Amniotic epithelial cell (primary cell): Measurements from ENCODE around the gene CUEDC1.
A peak's percentile ranks its signal among the peaks of the same experiment; 100 is the strongest.

Experiments used
- DNase-seq: peaks from one replicate; pipeline ENCODE4 v3.0.0-alpha.2; 2010; ENCODE audit warnings: low read depth

Gene CUEDC1, protein sequence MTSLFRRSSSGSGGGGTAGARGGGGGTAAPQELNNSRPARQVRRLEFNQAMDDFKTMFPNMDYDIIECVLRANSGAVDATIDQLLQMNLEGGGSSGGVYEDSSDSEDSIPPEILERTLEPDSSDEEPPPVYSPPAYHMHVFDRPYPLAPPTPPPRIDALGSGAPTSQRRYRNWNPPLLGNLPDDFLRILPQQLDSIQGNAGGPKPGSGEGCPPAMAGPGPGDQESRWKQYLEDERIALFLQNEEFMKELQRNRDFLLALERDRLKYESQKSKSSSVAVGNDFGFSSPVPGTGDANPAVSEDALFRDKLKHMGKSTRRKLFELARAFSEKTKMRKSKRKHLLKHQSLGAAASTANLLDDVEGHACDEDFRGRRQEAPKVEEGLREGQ

DNA sequence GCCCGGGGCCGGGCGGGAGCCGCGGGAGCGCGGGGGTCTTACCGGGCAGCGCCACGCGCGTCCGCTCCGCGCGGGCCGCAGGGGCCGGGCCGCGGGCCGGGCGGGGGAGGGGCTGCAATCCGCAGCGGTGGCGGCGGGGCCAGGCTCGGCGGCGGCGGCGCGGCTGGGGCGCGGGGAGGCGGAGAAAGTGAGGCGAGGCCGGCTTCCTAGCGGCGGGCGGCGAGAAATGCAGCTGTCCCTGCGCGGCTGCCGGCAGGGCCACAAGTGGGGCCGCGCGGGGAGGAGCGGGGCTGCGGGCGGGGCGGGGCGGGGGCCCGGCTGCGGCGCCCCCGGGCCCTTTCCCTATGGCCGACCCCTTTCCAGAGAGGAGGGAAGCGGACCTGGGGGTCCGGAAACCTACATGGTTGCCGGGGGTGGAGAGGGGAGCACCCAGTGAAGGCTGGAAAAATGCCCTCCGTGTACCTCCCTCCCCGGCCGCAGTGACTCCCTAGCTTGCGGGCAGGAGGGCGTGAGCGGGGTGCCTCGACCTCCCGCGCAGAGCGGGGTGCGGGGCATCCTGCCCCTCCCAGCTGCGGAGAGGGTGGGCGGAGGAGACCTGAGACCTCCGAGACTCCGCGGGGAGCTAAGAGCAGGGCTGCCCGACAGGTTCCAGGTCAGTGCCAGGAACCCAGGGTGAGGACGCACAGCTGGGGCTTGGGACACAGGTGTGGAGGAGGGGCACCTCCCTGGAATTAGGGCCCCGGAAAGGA lies at the start of gene CUEDC1:
Gene CUEDC1, minus strand, starts transcription at position 230 of the 749 bp plus-strand sequence. CDS start 69,848 bp downstream, outside the sequence.
- no peak for DNase-seq

DNA sequence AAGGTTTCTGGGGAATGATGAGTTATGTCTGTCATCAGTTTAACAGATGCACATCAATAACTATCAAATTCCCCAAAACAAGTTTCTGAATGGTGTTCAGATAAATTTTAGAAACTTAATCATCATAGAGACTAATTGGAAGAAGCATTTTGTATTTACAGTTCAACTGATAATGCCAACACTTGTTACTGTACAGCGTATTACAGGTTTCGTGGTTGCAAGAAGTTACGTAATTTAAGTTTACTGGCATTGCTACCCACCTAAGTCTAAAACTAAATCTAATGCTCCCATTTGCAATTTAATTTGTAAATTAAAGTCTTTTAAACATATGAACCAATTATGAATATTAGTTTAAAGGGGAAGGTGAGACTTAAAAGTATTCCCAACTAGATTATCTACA lies 48.8 kb upstream of the CUEDC1 start:
- DNase-seq = no peak

DNA sequence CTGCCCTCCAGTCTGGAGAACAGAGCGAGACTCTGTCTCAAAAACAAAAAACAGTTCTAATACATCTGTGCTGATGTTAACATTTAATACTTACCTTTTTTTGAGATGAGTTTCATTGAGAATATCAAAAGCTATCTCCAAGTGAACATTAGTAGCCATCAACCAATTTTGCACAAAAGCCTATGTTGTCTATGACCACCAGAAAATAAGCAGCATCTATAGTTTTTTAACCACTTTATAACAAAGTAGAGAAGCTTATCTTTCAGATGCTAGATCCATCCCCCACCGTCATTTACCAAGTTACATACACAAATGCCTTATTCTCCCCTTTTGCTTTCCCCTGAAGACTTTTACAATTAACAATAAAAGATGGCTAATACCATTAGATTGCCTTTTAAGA lies 47.8 kb upstream of the CUEDC1 start:
- no peak for DNase-seq

DNA sequence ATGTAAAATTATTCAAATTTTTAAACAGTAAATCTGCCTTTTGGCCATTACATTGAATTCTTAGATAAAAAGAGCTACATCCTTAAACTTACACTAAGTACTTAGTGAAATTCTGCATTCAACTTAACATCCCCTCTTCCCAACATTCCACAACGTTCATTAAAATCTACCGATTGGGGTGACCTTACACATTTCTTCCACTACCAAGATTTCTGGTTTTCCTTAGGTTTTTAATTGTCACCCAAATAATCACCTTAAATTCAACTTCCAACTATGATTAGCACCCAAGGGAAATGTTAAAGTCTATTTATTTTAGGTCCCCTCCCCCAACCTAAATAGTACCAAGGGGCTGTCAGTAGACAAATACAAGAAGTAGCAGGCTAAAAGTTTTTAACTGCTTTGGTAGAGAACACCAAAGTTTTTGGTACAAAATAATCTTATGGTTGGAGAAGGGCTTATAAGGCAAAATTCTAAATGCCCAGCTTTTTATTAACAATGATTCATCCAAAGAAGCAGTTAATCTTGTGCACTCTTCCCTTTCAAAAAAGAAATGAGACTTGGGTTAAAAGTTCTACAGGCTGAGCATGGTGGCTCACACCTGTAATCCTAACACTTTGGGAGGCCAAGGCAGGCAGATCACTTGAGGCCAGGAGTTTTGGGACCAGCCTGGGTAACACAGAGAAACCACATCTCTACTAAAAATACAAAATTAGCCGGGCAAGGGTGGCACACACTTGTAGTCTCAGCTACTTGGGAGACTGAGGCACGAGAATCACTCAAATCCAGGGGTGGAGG lies 47.1 kb upstream of the CUEDC1 start:
- no peak for DNase-seq

DNA sequence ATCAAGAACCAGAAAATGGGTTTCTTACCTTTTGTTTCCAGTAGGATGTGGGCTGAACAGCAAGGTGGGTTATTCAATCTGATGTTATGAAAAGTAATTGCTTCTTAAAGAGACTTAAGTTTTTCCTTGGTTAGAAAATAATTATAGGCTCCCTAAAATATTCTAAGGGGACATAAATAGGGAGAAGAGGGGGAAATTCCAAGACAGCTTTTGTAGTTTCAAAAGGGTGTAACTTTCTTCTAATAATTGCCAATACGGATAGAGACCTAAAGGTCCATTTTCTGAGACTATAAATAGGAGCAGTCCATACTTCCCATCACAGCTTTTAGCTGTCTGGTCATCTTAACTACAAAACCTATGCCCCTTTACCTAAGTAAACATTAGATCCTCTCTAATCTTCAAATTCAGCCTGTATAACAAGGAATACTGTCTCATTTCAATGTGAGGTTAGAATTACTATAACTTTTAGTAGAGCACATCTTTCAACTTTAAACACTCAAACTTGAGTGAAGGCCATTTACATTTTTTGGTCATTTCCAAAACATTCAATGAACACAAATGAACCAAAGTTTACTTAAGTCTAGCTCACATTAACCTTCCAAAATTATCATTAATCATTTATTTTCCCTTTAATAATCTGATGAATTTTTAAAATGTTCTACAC lies 46.4 kb upstream of the CUEDC1 start:
- DNase-seq = no peak

DNA sequence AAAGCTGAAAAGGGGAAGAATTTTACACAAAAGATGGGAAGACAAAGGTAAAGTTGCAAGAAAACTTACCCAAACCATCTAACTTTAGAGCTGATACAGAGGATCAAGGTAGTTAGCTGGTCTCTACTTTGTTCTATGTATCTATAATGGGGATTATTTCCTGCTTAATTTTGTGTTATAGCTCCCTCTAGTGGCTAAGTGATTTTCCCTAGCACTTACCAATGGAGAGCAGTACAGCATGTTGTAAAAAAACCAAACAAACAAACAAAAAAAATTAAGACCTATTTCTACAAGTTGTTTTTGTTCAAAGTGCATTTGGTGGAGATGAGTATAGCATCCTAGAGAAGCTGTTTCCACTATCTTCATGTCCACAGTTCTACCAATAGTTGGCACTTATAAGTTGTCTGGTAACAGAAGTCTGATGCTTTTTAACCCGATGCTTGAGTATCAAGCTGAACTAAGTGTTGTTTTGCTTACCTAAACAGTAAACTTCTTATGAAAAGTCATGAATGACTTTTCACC lies 44.3 kb upstream of the CUEDC1 start:
- DNase-seq = peak; percentile 73

DNA sequence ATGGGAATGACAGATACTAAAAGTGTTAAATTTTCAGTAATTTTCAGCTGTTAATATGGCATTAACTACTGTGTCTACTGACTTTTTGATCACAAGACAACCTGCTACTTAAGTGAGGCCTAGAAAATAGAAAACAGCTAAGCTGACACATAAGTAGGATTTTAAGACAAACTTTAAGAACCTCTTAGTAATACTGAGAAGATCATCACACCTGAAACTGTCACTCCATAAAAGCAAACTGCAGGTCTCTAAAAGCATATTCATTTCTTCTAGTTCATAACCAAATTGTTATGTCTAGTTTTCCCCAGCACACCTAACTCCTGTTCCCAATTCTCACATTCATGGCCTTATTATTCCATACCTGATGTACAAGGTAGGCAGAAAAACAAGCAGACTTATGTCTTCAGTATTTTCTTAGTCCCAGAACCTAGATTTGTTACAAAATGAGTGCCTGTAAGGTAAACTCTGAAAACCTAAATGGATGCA lies 43.8 kb upstream of the CUEDC1 start:
- DNase-seq = no peak

DNA sequence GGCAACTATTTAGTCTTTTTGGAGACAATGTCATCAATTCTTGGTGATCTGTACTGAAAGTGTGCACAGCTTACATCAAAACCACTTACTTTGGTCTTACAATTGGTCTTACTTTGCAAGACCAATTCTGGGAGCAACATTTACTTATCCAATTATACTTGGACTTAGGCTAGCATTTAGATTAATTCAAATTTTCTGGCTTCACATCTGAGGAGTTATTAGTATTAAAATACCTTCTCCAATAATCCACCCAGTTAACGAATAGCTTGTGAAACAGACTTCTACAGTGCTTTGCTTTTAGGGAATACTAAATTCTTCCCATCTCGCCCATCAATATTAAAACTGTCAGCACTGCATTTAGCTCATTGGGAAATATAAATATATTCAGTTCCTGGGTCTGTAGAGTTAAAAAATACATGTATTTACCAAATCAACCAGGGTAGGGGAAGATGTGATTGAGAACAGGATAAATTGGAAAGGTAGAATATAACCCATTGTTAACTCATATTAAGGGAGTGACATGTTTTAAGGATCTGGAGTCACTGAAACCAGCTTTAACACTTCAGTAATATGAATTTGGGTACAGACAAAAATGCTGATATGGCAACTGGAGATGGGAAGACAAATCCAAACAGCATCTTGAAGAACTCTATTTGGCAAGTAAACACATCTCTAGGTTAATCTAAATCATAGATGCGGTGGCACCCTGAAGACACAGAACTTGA lies 42.0 kb upstream of the CUEDC1 start:
- DNase-seq = no peak

DNA sequence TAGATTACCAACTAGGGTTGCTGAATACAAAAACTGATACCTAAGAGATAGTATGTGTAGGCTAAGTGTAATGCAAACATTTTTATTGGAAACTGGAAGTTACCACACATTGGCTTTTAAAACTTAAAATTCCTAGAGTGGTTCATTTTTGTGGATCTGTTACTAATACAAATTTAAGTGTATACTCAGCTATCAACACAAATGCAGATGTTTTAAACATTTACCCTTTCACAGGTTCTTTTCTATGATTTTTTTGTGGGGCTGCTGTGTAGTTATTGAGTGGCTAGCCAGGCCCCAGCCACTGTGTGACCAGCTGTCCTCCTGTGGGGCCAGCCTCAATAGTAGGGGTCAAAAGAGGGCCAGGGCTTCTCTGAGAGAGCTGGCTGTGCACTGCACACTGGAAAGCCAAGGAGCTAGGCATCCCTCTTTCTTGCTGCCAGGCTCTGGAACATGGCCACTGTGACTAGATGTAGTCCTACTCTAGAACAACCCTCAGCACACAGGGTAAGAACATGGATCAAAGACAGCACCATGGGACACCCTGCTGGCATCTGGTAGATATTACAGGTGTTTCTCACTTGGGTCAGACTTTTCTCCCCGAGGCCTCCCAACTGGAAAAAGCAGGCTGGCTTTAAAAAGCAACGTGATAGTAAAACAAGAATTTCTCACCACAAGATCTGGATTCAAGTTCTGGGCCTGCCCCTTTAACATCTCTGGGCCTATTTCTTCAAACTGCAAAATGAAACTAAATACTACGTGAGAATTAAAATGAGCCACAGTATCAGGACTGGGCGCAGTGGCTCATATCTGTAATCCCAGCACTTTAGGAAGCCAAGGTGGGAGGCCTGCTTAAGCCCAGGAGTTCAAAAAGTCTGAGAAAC lies 40.1 kb upstream of the CUEDC1 start:
- peak; percentile 80 for DNase-seq

DNA sequence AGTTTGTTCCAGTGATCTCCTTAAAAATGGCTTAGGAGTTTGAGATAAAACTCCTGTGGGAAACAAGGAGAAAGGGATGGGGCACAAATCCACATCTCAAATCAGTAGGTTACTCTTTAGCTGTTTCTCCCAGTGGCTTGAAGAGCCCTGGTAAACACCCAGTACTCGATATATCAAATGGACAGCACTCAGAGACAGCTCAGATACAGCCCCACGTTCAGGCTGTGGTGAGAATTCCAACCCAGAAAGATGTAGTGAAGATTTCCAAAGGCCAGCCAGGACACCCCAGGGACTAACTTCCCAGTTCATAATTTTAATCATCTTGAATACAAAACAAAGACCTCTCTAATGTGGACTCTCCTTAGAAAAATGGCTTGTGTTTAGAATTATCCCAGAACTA lies 39.2 kb upstream of the CUEDC1 start:
- peak; percentile 60 for DNase-seq

DNA sequence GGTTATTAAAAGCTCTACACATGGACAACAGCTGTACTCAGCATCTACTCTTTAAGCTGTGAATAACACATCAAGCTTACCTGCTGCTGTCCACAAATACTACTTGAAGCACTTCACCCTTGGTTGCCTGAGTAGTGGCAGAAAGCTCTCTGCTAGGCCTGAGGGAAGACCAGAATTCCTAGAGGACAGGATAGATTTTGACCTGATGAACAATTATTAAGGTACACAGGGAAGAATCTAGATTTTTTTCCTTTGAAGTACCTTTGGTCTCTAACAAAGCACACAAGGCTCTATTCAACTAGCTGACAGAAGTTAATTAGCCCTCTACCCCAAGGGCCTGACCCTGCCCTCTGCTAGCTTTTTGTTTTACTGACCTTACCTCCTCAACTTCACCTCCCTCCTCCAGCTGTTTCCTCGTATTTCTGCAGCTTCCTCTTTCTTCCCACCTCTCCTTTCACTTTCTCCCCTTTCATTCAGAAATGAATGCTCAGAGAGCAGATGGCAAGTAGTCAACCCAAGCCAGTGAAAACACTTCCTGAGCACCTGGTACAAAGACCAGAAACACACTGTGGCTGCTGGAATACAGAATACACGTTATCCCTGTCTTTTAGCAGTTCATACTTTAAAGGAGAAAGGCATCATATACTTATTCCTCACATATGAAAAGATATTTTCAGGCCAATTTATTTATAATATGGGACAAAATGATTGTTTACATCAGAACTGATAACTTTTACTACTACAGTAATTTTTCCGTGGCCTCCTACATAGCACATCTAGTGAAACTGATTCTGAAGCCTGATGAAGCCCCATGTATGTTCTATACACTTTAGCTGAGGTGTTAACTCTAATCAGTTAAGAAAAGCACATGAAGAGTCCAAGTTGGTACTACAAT lies 38.5 kb upstream of the CUEDC1 start:
- no peak for DNase-seq

DNA sequence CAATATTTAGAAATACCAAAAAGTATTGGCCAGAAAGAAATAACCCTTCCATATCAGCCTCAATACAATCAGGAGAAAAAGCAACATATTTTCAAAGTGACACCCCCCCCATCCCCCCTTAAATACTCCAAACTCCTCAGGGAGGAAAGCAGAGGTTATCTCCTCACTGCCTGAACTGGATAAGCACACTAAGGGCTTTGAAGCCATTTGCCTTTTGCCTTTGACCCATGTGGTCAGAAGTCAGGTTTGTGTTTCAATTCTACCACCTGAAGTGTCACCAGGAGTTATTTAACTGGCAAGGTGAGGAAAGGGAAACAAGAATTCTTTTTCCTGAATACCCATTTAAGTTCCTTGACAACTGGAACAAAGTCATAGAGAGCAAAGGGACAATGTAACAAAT lies 36.3 kb upstream of the CUEDC1 start:
- no peak for DNase-seq

DNA sequence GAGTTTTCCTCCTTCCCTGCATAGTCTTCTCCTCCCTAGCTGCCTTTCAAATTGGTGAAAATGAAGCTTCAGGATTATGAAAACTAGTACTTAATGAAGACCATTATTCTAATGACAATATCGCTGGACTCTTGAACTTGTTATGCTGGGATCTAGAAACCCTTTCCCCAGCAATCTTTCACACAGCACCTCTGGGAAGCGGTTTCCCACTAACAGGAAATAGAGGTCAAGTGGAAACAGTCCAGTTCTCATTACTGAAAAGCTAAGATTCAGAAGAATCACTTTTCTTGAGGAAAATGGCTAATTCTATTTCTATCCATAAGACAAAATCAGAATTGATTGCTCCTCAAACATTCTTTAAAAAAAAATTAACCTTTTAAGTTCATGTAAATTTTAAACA lies 34.8 kb upstream of the CUEDC1 start:
- no peak for DNase-seq

DNA sequence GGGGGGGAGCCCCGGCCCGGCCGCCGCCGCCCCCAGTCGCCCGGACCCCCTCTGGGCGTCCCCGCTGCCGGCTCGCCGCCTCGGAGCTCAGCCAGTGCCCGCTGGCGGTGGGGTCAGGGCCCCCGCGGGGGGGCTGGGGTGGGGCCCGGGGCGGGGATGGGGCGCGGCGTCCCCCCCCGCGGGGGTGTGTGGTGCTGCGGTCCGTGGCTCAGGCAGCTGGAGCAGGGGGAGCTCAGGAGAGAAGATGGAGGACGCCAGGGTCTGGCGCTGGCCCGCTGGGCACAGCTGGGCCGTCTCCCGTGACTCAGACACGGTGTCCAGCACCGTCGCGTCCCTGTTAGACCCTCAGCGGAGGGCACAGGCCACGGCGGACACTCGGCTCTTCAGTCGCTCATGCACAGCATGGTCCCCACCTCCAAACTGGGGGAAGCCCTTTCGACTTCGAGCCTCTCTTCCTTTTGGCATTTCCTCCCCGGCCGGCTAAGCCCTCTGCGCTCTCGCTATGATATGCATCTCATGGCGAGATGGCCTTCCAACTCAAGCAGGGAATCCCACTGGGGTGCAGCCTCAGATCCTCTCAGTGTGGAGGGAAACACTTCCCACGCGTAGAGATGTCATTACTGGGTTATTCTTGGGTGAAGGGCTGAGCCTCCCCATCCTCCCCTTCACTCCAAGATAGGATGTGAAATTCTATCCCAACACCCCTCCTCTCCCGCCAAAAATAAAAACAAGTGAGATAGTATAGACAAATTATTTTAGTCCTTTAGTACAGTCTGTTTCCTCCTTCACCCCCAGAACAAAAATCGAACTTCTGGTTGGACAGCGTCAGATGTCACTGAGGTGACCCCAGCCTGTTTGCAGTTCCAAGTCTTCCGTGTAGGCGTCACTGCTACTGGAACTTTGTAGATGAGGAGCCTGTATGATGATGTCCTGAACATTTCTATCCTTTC lies 33.4 kb upstream of the CUEDC1 start:
- peak; percentile 54 for DNase-seq

DNA sequence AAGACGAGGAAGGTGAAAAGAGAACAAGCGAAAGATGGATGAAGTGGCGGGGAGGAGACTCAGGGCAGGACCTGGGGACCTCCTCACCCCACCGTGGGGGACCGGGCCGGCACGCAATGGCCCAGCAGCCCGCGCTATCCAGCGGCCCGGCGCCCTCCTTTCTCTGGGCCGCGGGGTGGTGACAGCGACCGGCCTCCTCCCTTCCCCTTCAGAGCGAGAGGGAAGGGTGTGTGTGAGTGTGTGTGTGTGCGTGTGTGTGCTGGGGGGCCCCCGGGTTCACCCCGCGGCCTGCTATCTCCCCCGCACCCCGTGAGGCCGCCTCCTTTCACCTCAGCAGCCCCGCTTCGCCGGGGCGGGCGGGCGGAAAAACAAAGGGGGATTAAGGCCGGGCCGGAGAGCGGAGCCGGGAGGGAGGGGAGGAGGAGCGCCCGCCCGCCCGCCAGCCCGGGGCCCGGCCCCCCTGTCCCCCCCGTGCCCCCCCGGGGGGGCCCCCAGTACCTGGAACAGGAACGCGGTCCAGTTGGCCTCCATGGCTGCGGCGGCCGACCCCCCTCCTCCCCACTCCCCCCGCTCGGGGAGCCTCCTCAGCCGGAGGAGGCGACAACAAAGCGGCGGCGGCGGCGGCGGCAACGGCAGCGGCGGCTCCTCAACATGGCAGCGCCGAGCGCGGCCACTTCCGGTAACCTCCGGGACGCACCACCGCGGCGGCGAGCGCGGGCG lies 32.5 kb upstream of the CUEDC1 start, which contains the start of gene VEZF1:
Gene VEZF1, minus strand, starts transcription at position 674 of the 720 bp plus-strand sequence. Its CDS starts 143 bp downstream, at position 531.
- peak; percentile 62 for DNase-seq

DNA sequence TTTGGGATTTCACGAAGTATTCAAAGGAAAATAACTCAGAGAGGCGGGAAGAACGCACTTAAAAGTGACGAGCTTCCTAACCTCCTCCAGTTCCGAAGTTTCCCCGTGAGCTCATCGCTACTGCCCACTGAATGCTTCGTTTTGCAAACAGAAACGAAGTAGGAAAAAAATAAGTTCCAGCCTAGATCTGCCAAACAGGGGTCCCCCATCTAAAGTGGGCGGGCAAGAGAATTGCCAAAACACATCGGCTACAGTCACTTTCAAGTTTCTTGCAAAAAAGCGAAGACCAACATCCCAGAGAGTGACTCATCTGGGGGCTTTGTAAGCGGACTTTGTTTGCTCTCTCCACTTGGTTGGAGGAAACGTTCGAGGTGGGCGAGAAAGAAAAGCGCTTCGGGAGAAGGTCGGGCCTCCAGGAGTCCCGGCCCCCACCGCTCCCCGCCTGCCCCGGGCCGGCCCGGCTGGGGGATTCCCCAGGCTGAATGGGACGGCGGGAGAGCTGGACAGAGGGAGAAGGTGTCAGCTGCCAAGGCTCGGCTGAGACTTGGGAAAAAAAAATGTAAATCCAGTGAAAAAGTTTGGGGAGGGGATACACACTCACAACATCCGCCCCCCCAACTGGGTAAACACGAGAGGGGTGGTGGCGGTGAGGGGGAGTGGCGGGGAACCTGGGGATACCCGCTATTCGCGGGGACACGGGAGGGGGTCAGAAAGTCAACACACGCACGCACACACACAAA lies 31.8 kb upstream of the CUEDC1 start:
- DNase-seq = peak; percentile 74
